Smooth muscle cell of the coronary artery (primary cell): ENCODE measurements around the gene PBLD. TPM values are rescaled to one million over a fixed set of nuclear protein-coding genes. Genes with fewer than 3 reads are reported as not detected.

Source experiments
- total RNA-seq: library from RNA; depleted of rRNA; stranded (reverse); fragments of >200 nt; gene quantifications from 2 replicates; pipeline ENCODE4 v1.2.3, GENCODE V29; 2014; ENCODE audit warnings: low replicate concordance

The PBLD gene
- 2.8 and 6.5 TPM in 2 replicates for total RNA-seq

GRCh38 chr10:68332259-68333057, at the start of gene PBLD:
TSS of gene PBLD (minus strand) at chr10:68332928. CDS start at chr10:68306844, 26,084 bp downstream.

GRCh38 chr10:68331455-68332258, 1.1 kb downstream of the PBLD start, which contains the start of gene HNRNPH3:
TSS of gene HNRNPH3 (plus strand) at chr10:68332064. CDS start at chr10:68337222, 5,158 bp downstream.

Other genes starting within 250 kb of the PBLD start
- not detected in 2 replicates for gene MYPN, start 223.4 kb downstream of the PBLD start, total RNA-seq
- gene ATOH7, start 100.8 kb downstream of the PBLD start, total RNA-seq: not detected in 2 replicates
- gene HNRNPH3, start 864 bp downstream of the PBLD start, total RNA-seq: 27.1 and 30.0 TPM in 2 replicates
- 11.7 and 12.9 TPM in 2 replicates for gene RUFY2, start 74.3 kb upstream of the PBLD start, total RNA-seq
- gene DNA2, start 139.0 kb upstream of the PBLD start, total RNA-seq: 4.0 and 4.4 TPM in 2 replicates
- 11.9 and 76.2 TPM in 2 replicates for gene SLC25A16, start 194.6 kb upstream of the PBLD start, total RNA-seq
- gene TET1, start 227.4 kb upstream of the PBLD start, total RNA-seq: 0.82 and 1.4 TPM in 2 replicates